NB4 (cell line): ENCODE results near the gene WDR20.

Source experiments
- DNase-seq: peaks from one replicate; pipeline ENCODE4 v3.0.0; 2010; ENCODE audit warnings: low read depth
- H3K4me3 ChIP-seq: one replicate; pipeline ENCODE4 v1.5.1; 2011; ENCODE audit warnings: mild to moderate bottlenecking, low read depth, low read length, moderate library complexity
- MYC ChIP-seq: IDR thresholded peaks from 2 replicates; pipeline ENCODE4 v1.6.1; 2011; ENCODE audit warnings: low read depth, low read length
- POLR2A ChIP-seq: IDR thresholded peaks from 2 replicates; pipeline ENCODE4 v1.6.1; 2011; ENCODE audit warnings: mild to moderate bottlenecking; ENCODE audit not compliant: insufficient read length; ENCODE audit errors: extremely low read depth
- TF ChIP-seq, protein P1 (sequence below): IDR thresholded peaks from 2 replicates; pipeline ENCODE4 v1.6.1; 2011; ENCODE audit warnings: low read depth, low read length
- TF ChIP-seq, protein P2 (sequence below): IDR thresholded peaks from one replicate; pipeline ENCODE4 v1.5.1; 2012; ENCODE audit warnings: low read depth, low read length

Gene WDR20

DNA sequence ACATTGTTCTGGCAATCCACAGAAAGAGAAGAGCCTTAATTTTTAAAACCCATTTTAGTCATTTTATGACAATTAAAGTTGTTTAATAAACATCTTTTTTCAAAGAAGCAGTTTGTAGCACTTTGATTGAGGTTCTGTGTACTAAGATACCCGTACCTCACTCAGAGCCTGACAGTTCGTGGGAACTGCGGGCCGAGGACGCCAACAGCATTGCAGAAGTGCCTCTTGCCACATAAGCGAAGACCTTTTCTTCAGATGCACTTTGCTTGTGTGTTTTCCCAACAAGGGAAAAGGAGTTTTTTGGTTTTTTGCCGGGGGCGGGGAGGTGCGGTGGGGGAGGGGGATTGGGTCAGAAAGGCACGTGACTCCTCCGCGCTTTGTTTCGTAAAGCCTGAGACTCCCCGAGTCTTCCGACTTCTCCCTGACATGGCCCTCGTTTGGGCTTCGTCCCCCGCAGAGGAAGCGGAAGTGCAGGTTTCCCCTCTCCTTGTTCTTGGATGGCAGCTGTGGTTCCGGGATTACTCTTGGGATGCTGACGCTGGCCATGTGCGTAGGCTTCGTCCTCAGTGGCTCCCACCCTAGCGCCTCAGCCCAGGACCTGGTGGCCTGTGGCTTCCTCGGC lies 70.8 kb downstream of the WDR20 start:
- DNase-seq = peak; percentile 91
- peak overlapping the region; percentile 44 for H3K4me3 ChIP-seq
- TF ChIP-seq, protein P1, sequence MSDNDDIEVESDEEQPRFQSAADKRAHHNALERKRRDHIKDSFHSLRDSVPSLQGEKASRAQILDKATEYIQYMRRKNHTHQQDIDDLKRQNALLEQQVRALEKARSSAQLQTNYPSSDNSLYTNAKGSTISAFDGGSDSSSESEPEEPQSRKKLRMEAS = peak; percentile 81
- no peak for TF ChIP-seq POLR2A
- TF ChIP-seq MYC = peak; percentile 83
- TF ChIP-seq, protein P2, sequence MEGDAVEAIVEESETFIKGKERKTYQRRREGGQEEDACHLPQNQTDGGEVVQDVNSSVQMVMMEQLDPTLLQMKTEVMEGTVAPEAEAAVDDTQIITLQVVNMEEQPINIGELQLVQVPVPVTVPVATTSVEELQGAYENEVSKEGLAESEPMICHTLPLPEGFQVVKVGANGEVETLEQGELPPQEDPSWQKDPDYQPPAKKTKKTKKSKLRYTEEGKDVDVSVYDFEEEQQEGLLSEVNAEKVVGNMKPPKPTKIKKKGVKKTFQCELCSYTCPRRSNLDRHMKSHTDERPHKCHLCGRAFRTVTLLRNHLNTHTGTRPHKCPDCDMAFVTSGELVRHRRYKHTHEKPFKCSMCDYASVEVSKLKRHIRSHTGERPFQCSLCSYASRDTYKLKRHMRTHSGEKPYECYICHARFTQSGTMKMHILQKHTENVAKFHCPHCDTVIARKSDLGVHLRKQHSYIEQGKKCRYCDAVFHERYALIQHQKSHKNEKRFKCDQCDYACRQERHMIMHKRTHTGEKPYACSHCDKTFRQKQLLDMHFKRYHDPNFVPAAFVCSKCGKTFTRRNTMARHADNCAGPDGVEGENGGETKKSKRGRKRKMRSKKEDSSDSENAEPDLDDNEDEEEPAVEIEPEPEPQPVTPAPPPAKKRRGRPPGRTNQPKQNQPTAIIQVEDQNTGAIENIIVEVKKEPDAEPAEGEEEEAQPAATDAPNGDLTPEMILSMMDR = no peak

DNA sequence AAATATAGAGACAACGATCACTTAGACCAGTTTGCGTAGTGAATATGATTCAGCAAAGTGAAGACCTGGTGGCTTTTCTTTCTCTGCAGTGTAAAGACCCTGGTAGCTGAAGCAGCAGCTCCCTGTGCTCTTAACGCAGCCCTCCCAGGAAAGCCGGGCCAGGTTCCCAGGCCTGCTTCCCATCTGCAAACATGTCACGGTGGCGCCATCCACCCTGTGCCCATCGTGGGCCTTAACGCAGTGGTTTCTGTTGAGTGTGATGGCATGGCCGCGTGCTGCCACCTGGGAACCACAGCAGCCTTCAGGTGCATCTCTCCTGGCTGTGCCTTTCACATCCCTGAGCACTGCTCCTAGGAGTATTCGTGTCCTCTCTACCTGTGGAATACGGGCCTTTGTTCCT lies 71.5 kb downstream of the WDR20 start:
- TF ChIP-seq, protein P2 = no peak
- TF ChIP-seq MYC (no peak), POLR2A (no peak)
- TF ChIP-seq, protein P1 = no peak
- DNase-seq = no peak
- peak overlapping the region; percentile 35 for H3K4me3 ChIP-seq

DNA sequence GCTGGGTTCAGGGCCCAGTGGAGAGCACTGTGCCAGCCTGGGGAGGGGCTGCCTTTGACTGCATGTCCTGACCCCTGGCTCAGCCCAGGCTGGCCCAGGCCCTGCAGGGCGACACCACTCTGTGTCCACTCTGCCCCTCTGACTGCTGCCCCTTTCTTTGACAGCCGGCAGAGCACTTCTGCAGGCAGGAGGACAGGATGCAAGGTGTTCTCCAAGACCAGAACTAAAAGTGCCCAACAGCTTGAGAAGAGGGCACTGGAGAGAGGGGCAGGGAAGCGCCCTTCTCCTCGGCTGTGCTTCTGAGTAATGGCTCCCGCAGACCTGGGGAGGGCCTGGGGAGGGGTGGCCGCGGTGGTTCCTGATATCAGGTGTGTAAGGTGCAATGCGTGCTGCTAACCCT lies 72.7 kb downstream of the WDR20 start:
- no peak for DNase-seq
- TF ChIP-seq, protein P1 = no peak
- TF ChIP-seq, protein P2 = no peak
- TF ChIP-seq POLR2A = no peak
- TF ChIP-seq MYC = no peak
- no peak overlapping the region for H3K4me3 ChIP-seq

DNA sequence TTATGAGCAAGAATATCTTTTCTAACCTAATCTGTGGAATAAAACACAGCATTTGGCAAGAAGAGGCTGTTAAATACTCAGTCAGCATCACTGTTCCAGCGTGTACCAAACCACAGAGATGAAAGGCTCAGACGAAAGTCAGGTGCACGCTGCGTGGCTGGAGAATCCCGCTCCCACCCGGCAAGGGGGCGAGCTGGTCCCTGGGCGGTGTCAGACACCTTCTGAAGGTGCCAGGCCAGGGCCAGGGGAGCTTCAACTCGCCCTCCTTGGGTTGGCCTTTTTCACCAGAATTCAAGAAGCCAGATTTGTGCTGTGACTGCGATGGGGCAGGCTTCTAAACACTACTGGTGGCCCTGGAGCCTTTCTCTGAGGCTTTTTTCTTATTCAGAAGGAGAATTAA lies 73.1 kb downstream of the WDR20 start:
- TF ChIP-seq MYC (no peak), POLR2A (no peak)
- TF ChIP-seq, protein P1 = no peak
- TF ChIP-seq, protein P2 = no peak
- no peak overlapping the region for H3K4me3 ChIP-seq

DNA sequence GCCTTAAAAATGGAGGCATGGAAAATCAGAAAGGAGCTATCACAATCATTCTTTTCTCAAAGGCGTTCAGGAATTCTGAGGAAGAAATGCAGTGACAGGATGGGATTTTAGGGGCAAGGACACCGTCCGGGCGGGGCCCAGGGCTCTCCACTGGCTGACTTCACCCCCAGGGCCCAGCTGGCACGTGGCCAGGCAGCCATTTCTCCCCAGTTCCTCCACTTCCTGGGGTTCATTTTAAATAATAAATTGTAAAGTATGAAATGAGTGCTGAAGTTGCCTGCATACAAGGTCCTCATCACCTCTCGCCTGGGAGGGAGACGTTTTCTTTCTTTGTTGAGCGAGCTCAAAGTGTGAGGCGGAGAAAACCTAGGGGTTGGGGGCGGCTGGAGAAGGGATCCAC lies 73.8 kb downstream of the WDR20 start:
- TF ChIP-seq MYC (no peak), POLR2A (no peak)
- TF ChIP-seq, protein P2 = no peak
- TF ChIP-seq, protein P1 = no peak
- no peak overlapping the region for H3K4me3 ChIP-seq
- no peak for DNase-seq

More for the DNA sequence above, 73.1 kb downstream of the WDR20 start:
- no peak for DNase-seq
